Measurements from ENCODE around the gene PPP2R3A.
"Not testable (repeated sequence)": the region's sequence is repeated elsewhere in the genome, so short reads cannot be mapped to it uniquely, and the experiment has no call there.

The PPP2R3A gene

DNA sequence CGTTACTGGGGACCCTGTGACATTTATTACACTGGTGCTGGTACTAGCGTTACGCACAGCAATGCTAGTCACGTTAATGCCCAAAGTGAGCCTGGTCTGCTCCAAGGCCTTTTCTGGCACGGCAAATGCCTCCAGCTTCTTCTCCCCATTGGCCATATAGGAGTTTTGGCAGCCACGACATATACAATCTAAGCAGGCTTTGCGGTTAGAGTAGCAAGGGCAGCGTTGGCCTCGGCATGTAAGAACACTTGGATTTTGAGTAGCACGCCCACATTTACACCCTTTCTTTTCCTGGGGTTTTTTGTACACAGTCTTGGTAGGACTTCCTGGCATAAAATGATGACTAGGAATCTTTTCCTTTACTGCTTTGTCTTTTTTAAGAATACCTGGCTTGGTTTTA, 185.7 kb downstream of the PPP2R3A start:
- peaks cover 24% of the 10 kb centered on the region for H3K4me1 Mint-ChIP-seq
- no peak overlapping the region for H3K27ac Mint-ChIP-seq
- no peak for DNase-seq
- H3K27me3 Mint-ChIP-seq: no peaks in the 10 kb centered on the region
- CTCF ChIA-PET: interaction anchor here (0.6 kb wide), 1 partner anchor 491 kb away, joined by 3 read pairs; no protein-coding TSS in a partner anchor
- no peak overlapping the region for H3K4me3 Mint-ChIP-seq
- peaks cover 44% of the 10 kb centered on the region for H3K36me3 Mint-ChIP-seq
- H3K9me3 Mint-ChIP-seq: no peaks in the 10 kb centered on the region

DNA sequence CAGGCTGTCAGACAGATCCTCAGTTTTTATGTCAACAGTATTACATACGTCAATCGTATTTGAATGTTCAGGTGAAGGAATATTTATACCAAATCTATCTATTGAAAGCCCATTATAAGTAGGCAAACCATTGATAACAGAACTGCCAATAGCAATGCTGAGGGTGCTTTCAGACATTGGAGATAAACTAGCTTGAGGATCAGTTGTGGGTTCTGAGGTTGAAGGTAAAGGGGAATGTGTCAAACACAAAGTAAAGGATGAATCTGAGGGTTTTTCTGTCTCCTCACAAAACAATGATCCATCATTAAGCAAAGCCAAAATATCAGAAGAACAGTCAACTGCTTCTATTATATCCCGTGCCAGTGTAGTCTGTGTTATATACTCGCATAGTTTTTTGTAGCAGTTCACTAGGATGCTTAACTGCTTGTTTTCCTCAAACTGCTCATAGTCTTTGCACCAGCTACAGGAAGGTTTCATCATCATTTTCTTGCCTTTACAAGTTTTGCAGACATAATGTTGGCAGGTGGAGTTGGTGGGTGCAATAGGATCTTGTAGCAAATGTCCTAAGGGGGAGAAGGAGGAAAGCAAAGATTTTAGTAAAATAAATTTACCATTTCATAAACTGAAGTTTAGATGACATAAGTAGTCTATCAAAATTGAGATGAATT, 186.8 kb downstream of the PPP2R3A start:
- Mint-ChIP-seq H3K27ac (no peak overlapping the region), H3K4me3 (no peak overlapping the region), H3K27me3 (no peaks in the 10 kb centered on the region), H3K9me3 (no peaks in the 10 kb centered on the region), H3K36me3 (peaks cover 43% of the 10 kb centered on the region), H3K4me1 (peaks cover 26% of the 10 kb centered on the region)
- no peak for DNase-seq
- CTCF ChIA-PET: no interaction called here

DNA sequence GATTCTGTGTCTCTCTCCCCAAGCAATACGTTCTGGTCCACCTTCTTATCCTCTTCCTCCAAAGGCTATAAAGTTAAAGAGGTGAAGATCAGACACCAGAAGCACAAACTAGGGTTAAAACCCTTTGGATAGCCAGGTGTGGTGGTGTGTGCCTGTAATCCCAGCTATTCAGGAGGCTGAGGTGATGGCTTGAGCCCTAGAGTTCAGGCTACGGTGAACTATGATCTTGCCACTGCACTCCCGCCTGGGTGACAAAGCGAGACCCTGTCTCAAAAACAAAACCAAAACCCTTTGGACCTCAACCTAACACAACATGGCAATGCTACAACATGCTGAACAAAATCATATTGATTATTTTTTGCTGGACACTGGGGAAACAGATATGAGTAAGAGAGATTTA, 187.4 kb downstream of the PPP2R3A start:
- no peaks in the 10 kb centered on the region for H3K27me3 Mint-ChIP-seq
- H3K27ac Mint-ChIP-seq: no peak overlapping the region
- no peak for DNase-seq
- no peaks in the 10 kb centered on the region for H3K9me3 Mint-ChIP-seq
- peaks cover 43% of the 10 kb centered on the region for H3K36me3 Mint-ChIP-seq
- H3K4me1 Mint-ChIP-seq: peaks cover 27% of the 10 kb centered on the region
- CTCF ChIA-PET: no interaction called here
- H3K4me3 Mint-ChIP-seq: no peak overlapping the region

DNA sequence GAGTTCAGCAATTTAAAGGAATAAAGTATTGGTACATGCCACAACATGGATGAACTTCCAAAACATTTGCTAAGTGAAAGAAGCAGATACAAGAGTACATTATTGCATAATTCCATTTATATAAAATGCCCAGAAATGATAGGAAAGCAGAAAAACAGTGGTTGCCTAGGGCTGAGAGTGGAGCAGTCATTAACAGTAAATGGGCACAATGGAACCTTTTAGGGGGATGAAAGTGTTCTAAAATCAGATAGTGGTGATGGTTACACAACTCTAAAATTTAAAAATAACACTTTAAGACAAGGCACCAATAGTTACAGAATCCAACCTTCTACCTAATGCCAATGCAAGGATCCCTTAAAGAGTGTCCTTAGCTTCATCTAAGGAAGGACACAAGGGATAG, 196.0 kb downstream of the PPP2R3A start:
- peaks cover 27% of the 10 kb centered on the region for H3K4me1 Mint-ChIP-seq
- no peak overlapping the region for H3K4me3 Mint-ChIP-seq
- no peak overlapping the region for H3K27ac Mint-ChIP-seq
- DNase-seq: no peak
- CTCF ChIA-PET: no interaction called here
- H3K36me3 Mint-ChIP-seq: peaks cover 24% of the 10 kb centered on the region
- no peaks in the 10 kb centered on the region for H3K27me3 Mint-ChIP-seq
- peaks cover 3% of the 10 kb centered on the region for H3K9me3 Mint-ChIP-seq

DNA sequence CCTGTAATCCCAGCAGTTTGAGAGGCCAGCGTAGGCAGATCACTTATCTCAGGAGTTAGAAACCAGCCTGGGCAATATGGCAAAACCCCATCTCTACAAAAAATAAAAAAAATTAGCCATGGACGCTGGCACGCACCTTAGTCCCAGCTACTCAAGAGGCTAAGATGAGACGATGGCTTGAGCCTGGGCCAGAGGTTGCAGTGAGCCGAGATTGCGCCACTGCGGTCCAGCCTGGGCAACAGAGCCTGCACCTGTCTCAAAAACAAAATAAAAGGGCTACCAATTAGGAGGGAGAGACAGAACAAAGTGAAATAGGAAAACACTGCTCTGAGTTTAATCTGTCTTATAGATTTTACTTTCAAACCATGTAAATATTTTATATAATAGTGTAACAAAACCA, 196.8 kb downstream of the PPP2R3A start:
- Mint-ChIP-seq H3K4me3 (no peak overlapping the region), H3K9me3 (peaks cover 3% of the 10 kb centered on the region), H3K27me3 (no peaks in the 10 kb centered on the region), H3K4me1 (peaks cover 32% of the 10 kb centered on the region), H3K36me3 (peaks cover 24% of the 10 kb centered on the region), H3K27ac (no peak overlapping the region)
- no peak for DNase-seq
- CTCF ChIA-PET: no interaction called here

DNA sequence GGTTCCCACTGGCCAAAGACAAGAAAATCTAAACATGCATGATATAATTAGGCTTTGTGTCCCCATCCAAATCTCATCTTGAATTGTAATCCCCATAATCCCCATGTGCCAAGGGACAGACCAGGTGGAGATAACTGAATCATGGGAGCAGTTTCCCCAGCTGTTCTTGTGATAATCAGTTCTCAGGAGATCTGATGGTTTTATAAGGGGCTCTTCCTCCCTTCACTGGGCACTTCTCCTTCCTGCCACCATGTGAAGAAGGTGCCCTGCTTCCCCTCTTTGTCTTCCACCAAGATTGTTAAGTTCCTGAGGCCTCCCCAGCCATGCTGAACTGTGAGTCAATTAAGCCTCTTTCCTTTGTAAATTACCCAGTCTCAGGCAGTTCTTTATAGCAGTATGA, 198.1 kb downstream of the PPP2R3A start:
- not testable (repeated sequence) for H3K27ac Mint-ChIP-seq

DNA sequence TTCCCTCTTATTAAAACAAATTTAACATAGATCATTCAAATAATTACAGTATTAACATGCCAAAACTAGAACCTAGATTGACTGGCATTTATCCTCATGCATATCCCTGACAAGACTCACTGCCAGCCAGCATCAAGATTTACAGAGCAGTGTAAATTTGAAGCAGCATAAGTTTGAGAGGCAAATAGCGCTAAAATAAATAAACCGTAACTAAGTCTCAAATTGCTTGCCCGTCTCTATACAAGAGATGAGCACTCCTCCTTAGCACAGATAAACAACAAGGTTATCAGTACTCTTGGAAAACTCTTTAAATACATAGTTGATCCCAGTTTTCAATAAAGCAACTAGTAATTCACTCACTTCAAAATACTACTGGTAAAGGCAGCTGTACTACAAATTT, 201.0 kb downstream of the PPP2R3A start:
- Mint-ChIP-seq H3K27ac (no peak overlapping the region), H3K9me3 (no peaks in the 10 kb centered on the region), H3K27me3 (no peaks in the 10 kb centered on the region), H3K4me1 (peaks cover 38% of the 10 kb centered on the region), H3K36me3 (peaks cover 20% of the 10 kb centered on the region), H3K4me3 (no peak overlapping the region)
- CTCF ChIA-PET: no interaction called here
- DNase-seq: no peak

More for the DNA sequence above, 198.1 kb downstream of the PPP2R3A start:
- DNase-seq, H3K27me3 Mint-ChIP-seq, H3K9me3 Mint-ChIP-seq, H3K4me3 Mint-ChIP-seq, CTCF ChIA-PET: not testable (repeated sequence)
- Mint-ChIP-seq H3K4me1 (peaks cover 37% of the 10 kb centered on the region), H3K36me3 (peaks cover 23% of the 10 kb centered on the region)

DNA sequence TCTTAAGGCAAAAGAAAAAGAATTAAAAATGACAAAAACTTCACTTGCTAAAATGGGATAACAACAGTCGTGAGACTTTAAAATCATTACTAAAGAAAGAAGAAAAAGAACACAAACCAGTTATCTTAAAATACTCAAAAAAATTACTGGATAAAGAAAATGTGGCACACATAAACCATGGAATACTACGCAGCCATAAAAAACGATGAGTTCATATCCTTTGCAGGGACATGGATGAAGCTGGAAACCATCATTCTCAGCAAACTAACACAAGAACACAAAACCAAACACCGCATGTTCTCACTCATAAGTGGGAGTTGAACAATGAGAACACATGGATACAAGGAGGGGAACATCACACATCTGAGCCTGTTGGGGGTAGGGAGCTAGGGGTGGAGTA, 202.7 kb downstream of the PPP2R3A start:
- H3K4me3 Mint-ChIP-seq: not testable (repeated sequence)

DNA sequence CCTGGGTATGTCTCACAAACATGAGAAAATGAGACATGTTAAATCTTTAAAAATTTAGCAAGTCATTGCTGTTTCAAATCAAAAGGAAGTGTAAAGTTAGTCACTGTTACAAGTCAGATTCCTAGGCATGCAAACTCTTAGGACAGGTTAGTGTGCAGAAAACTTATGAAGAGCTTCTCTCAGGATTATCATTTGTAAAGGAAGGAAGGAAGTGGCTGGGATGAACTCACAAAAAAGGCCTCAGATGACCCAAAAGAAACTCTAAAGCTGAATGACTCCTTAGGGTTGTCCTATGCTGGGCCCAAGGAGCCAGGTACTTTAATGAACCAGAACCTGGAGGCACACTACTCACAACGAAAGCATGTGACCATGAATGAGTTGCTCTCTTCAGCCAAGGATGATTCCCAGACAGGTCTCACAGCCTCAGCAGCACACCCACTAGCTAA, 205.6 kb downstream of the PPP2R3A start:
- CTCF ChIA-PET: no interaction called here
- H3K4me3 Mint-ChIP-seq: no peak overlapping the region
- H3K27me3 Mint-ChIP-seq: no peaks in the 10 kb centered on the region
- peaks cover 30% of the 10 kb centered on the region for H3K4me1 Mint-ChIP-seq
- peaks cover 16% of the 10 kb centered on the region for H3K36me3 Mint-ChIP-seq
- no peak overlapping the region for H3K27ac Mint-ChIP-seq
- no peaks in the 10 kb centered on the region for H3K9me3 Mint-ChIP-seq
- DNase-seq: no peak

More for the DNA sequence above, 202.7 kb downstream of the PPP2R3A start:
- H3K27me3 Mint-ChIP-seq, DNase-seq, H3K9me3 Mint-ChIP-seq, CTCF ChIA-PET, H3K27ac Mint-ChIP-seq: not testable (repeated sequence)
- Mint-ChIP-seq H3K4me1 (peaks cover 38% of the 10 kb centered on the region), H3K36me3 (peaks cover 19% of the 10 kb centered on the region)

DNA sequence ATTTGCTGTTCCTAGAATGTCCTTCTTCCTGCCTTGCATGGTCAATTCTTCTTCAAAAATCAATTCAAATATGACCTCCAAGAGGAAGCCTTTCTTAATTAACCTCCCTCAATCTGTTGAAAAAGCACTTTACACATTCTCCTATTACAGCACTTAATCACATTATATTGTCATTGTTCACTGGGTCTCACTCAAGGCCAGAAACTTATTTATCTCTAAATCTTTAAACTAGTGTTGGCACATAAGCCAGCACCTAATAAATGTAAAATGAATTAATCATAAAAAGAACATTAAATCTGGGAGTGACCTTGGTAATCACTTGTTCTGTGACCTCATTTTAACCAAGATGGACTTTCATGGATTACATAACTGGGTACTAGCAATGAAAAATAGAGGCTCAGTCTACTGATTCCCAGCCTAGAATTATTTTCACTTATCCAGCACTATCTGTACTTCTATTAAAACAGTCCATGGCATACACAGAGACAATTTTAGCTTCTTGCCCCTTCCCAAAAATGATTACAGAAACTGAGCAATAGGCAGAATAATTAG, 208.5 kb downstream of the PPP2R3A start:
- DNase-seq: no peak
- CTCF ChIA-PET: no interaction called here
- Mint-ChIP-seq H3K9me3 (no peaks in the 10 kb centered on the region), H3K27ac (no peak overlapping the region), H3K36me3 (peaks cover 5% of the 10 kb centered on the region), H3K4me3 (no peak overlapping the region), H3K4me1 (peaks cover 6% of the 10 kb centered on the region), H3K27me3 (no peaks in the 10 kb centered on the region)

DNA sequence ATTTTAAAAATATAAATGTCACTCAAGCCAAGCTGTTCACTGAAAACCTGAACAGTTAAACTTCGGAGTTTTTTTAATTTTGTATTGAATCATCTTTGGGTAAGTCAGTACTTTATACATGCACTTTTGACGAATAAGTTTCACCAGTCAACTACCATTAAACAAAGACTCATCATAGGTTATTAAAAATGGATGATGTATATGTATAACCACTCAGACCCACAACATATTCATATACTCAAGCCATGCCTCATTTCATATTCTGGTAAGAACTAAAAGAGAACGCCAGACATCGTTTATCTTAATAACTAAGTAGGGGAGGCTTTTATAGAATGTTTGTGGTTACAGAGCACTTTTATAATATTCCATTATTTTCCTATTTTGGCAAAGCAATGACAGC, 212.3 kb downstream of the PPP2R3A start:
- CTCF ChIA-PET: no interaction called here
- H3K36me3 Mint-ChIP-seq: peaks cover 7% of the 10 kb centered on the region
- no peak overlapping the region for H3K27ac Mint-ChIP-seq
- no peak for DNase-seq
- no peak overlapping the region for H3K4me3 Mint-ChIP-seq
- H3K27me3 Mint-ChIP-seq: no peaks in the 10 kb centered on the region
- no peaks in the 10 kb centered on the region for H3K9me3 Mint-ChIP-seq
- peaks cover 28% of the 10 kb centered on the region for H3K4me1 Mint-ChIP-seq

DNA sequence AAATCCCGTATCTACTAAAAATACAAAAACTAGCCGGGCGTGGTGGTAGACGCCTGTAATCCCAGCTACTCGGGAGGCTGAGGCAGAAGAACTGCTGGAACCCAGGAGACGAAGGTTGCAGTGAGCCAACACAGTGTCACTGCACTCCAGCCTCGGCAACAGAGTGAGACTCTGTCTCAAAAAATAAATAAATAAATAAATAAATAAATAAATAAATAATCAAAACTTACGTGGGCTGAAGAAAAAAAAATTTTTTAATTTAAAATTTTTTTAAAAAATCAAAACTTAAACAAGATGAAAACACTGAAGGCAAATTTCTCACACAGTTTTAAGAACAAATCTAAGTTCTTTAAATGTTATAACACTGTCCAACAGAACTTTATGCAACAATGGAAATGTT, 216.2 kb downstream of the PPP2R3A start:
- no peak overlapping the region for H3K4me3 Mint-ChIP-seq
- H3K9me3 Mint-ChIP-seq: no peaks in the 10 kb centered on the region
- H3K4me1 Mint-ChIP-seq: peaks cover 50% of the 10 kb centered on the region
- no peak overlapping the region for H3K27ac Mint-ChIP-seq
- H3K36me3 Mint-ChIP-seq: peaks cover 4% of the 10 kb centered on the region
- CTCF ChIA-PET: interaction anchor here (0.8 kb wide), 1 partner anchor 11 kb away, joined by 5 read pairs; no protein-coding TSS in a partner anchor
- no peak for DNase-seq
- no peaks in the 10 kb centered on the region for H3K27me3 Mint-ChIP-seq

DNA sequence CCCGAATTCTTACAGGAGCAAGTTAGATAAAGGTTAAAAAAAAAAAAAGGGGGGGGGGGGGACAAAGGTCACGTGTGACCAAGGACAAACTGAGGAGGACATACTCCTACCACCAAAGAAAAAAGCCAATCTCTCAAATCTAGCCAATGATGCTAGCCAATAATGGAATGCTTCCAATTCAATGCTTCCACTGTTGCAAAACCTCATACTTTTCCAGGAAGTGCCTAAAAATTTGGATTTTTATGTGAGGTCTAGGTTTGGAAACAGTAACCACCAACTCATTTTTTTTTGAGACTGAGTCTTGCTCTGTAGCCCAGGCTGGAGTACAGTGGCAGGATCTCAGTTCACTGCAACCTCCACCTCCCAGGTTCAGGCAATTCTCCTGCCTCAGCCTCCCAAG, 219.2 kb downstream of the PPP2R3A start:
- Mint-ChIP-seq H3K4me1 (peaks cover 72% of the 10 kb centered on the region), H3K36me3 (peaks cover 11% of the 10 kb centered on the region), H3K4me3 (no peak overlapping the region), H3K27ac (no peak overlapping the region), H3K9me3 (no peaks in the 10 kb centered on the region), H3K27me3 (no peaks in the 10 kb centered on the region)
- no peak for DNase-seq
- CTCF ChIA-PET: no interaction called here

DNA sequence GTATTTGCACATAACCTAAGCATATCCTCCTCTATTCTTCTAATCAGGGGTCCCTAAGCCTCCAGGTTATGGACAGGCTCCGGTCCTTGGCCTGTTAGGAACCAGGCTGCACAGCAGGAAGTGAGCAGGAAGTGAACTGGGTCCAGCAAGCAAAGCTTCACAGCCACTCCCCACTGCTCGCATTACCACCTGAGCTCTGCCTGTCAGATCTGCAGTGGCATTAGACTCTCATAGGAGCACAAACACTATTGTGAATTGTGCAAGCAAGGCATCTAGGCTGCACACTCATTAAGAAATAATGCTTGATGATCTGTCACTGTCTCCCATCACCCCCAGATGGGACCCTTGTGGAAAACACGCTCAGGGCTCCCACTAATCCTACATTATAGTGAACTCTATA, 220.8 kb downstream of the PPP2R3A start:
- H3K4me1 Mint-ChIP-seq: peaks cover 78% of the 10 kb centered on the region
- no peaks in the 10 kb centered on the region for H3K27me3 Mint-ChIP-seq
- CTCF ChIA-PET: no interaction called here
- peaks cover 20% of the 10 kb centered on the region for H3K36me3 Mint-ChIP-seq
- DNase-seq: peak; percentile 45
- no peaks in the 10 kb centered on the region for H3K9me3 Mint-ChIP-seq
- no peak overlapping the region for H3K27ac Mint-ChIP-seq
- no peak overlapping the region for H3K4me3 Mint-ChIP-seq

DNA sequence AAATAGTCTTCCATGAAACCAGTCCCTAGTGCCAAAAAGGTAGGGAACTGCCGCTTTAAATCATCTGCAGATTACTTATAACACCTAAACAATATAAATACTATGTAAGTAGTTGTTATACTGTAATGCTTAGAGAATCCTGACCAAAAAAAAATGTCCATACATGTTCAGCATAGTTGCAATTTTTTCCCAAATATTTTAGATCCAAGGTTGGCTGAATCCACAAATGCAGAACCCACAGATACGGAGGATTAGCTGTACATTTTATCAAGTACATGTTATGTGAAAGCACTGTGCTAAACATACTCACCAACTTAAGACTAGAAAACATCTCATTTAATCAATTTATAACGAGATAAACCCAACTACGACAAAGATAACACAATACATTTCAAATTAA, 221.3 kb downstream of the PPP2R3A start:
- H3K4me1 Mint-ChIP-seq: peaks cover 82% of the 10 kb centered on the region
- DNase-seq: no peak
- H3K4me3 Mint-ChIP-seq: no peak overlapping the region
- peaks cover 25% of the 10 kb centered on the region for H3K36me3 Mint-ChIP-seq
- H3K27me3 Mint-ChIP-seq: no peaks in the 10 kb centered on the region
- no peak overlapping the region for H3K27ac Mint-ChIP-seq
- no peaks in the 10 kb centered on the region for H3K9me3 Mint-ChIP-seq
- CTCF ChIA-PET: no interaction called here
